Measurements from ENCODE around the gene TCTN2. TPM values are rescaled to one million over a fixed set of nuclear protein-coding genes. Genes with fewer than 3 reads are reported as not detected.

The TCTN2 gene
- total RNA-seq, 1 donor from 2014 or later, result 29.5 TPM

DNA sequence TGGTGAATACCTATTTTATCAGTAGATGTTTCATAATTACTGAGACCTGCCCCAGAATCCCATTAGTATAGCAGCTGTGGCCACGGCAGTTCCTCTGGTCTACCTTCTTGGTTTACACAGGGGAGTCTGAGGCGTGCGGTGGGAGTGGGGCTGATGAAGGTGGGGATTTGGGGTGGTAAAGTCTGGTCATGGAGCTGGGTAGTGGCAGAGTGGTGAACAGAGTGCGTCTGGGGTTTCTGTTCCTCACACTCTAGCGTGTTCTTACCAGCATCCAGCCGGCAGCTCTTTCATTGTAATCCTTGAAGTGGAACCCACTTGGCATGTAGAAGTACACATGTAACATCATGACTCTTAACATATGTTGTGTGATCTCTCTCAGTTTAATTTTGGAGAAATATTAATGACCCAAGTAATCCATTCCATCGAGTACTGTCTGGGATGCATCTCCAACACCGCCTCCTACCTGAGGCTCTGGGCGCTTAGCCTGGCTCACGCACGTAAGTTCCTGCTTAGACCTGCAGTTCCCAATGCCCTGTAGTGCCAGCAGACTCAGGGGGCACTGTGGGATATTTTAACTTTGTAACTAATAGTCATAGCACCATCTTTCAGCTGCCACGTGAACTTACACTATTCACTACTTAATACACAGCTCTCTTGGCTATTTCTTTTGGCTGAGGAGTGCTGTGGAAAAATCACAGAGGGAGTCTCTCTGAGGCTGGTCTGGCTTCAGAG, 83.3 kb downstream of the TCTN2 start:
- no peak for DNase-seq (ENCODE audit: extremely low spot score, unreplicated experiment)
- Mint-ChIP-seq H3K9me3 (no peaks in the 10 kb centered on the region), H3K4me1 (ENCODE audit: unreplicated experiment) (no peaks in the 10 kb centered on the region), H3K27ac (no peak overlapping the region), H3K4me3 (no peak overlapping the region), H3K27me3 (no peaks in the 10 kb centered on the region), H3K36me3 (peaks cover 13% of the 10 kb centered on the region)
- TF ChIP-seq, protein P1, sequence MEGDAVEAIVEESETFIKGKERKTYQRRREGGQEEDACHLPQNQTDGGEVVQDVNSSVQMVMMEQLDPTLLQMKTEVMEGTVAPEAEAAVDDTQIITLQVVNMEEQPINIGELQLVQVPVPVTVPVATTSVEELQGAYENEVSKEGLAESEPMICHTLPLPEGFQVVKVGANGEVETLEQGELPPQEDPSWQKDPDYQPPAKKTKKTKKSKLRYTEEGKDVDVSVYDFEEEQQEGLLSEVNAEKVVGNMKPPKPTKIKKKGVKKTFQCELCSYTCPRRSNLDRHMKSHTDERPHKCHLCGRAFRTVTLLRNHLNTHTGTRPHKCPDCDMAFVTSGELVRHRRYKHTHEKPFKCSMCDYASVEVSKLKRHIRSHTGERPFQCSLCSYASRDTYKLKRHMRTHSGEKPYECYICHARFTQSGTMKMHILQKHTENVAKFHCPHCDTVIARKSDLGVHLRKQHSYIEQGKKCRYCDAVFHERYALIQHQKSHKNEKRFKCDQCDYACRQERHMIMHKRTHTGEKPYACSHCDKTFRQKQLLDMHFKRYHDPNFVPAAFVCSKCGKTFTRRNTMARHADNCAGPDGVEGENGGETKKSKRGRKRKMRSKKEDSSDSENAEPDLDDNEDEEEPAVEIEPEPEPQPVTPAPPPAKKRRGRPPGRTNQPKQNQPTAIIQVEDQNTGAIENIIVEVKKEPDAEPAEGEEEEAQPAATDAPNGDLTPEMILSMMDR (conservative IDR thresholded peaks at IDR 0.05), result no peak

DNA sequence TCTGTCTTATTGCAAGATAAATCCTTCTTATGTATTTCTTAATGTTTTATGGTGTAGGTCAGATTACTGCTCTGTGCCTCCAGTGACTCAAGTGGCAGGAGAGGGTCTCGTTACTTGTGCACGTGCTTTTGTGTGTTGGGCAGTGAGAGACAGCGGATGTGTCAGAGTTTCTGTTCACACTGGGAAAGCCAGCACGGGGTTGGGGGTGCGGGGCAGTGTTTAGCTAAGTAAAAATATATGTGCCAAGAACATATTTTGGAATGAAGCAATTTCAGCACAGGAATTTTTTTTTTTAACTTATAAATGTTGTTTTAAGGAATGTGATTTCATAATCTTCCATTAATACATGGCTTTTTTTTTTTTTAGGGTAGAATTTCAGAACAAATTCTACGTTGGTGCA, 86.6 kb downstream of the TCTN2 start:
- Mint-ChIP-seq H3K27me3 (peaks cover 9% of the 10 kb centered on the region), H3K4me3 (no peak overlapping the region), H3K27ac (no peak overlapping the region), H3K9me3 (no peaks in the 10 kb centered on the region), H3K4me1 (ENCODE audit: unreplicated experiment) (peaks cover 6% of the 10 kb centered on the region), H3K36me3 (peaks cover 7% of the 10 kb centered on the region)
- TF ChIP-seq, protein P1 (conservative IDR thresholded peaks at IDR 0.05), result no peak
- DNase-seq (ENCODE audit: extremely low spot score, unreplicated experiment), result no peak

Other genes with a start within 250 kb of the TCTN2 start
- gene RILPL2, start 234.4 kb upstream of the TCTN2 start, total RNA-seq (ENCODE audit: low replicate concordance), result 1.00 and 1.4 TPM in 2 replicates
- gene SNRNP35, start 213.0 kb upstream of the TCTN2 start, total RNA-seq (ENCODE audit: low replicate concordance), result 22.1 and 22.9 TPM in 2 replicates
- 11.8 and 18.9 TPM in 2 replicates for gene RILPL1, start 137.4 kb upstream of the TCTN2 start, total RNA-seq (ENCODE audit: low replicate concordance)
- gene TMED2, start 86.6 kb upstream of the TCTN2 start, total RNA-seq (ENCODE audit: low replicate concordance), result 202 and 320 TPM in 2 replicates
- 26.0 and 32.5 TPM in 2 replicates for gene DDX55, start 69.0 kb upstream of the TCTN2 start, total RNA-seq (ENCODE audit: low replicate concordance)
- gene EIF2B1, start 37.4 kb upstream of the TCTN2 start, total RNA-seq (ENCODE audit: low replicate concordance), result 49.9 and 56.5 TPM in 2 replicates
- 32.0 and 33.6 TPM in 2 replicates for gene GTF2H3, start 37.3 kb upstream of the TCTN2 start, total RNA-seq (ENCODE audit: low replicate concordance)
- 29.0 and 35.4 TPM in 2 replicates for gene ATP6V0A2, start 41.2 kb downstream of the TCTN2 start, total RNA-seq (ENCODE audit: low replicate concordance)
- gene DNAH10, start 91.2 kb downstream of the TCTN2 start, total RNA-seq (ENCODE audit: low replicate concordance), result 0.29 and 0.56 TPM in 2 replicates

Data from type B pancreatic cell (in vitro differentiated cells).